HCT116 (cell line): ENCODE measurements around the gene NLRC5. TPM values are rescaled to one million over a fixed set of nuclear protein-coding genes. Genes with fewer than 3 reads are reported as not detected.

Source experiments
- ATAC-seq: fragments of 200-7000 bp; cut with Tn5 transposase; 2 replicates; pipeline ENCODE4 v1.9.1; 2020; ENCODE audit warnings: mild to moderate bottlenecking, moderate library complexity
- BruUV-seq: library from RNA; stranded (reverse); fragments of 400-500 nt; replicated peaks from 2 replicates; lab custom pipeline; 2021; lab: Mats Ljungman, UMichigan
- CTCF ChIA-PET: fragments of 300-600 bp; sonication (Branson Sonifier 250); formaldehyde crosslinking; loops from one replicate; lab custom pipeline; 2021; ENCODE audit warnings: antibody characterized with exemption; lab: Charles Lee
- POLR2A ChIA-PET: fragments of 300-600, 350-600 bp; sonication (Branson Sonifier 250); formaldehyde crosslinking; loops from one replicate; lab custom pipeline; 2021; ENCODE audit warnings: antibody characterized with exemption; lab: Charles Lee
- RAD21 ChIA-PET, 2 experiments: fragments of 300-600 bp; sonication (Branson Sonifier 250); formaldehyde crosslinking; loops; one replicate each; lab custom pipeline; 2023; ENCODE audit warnings: low total read pairs in 2 of 2; ENCODE audit not compliant: uncharacterized antibody in 2 of 2, unreplicated experiment in 2 of 2, low non-redundant PET in 1 of 2; lab: Charles Lee
- DNase-seq: peaks from one replicate; pipeline ENCODE4 v3.0.0-alpha.2; 2010; ENCODE audit warnings: low read depth, low spot score
- H2AFZ ChIP-seq: fragments of 200-600 bp; shearing (Covaris generic), sonication (generic); 2 replicates; pipeline ENCODE4 v1.6.1; 2017; ENCODE audit warnings: low read depth, mixed run types, mixed read lengths, antibody characterized with exemption, low read length; ENCODE audit not compliant: poor library complexity, severe bottlenecking
- H3K27ac ChIP-seq: 2 replicates; pipeline ENCODE4 v1.5.1; 2012; ENCODE audit warnings: low read depth, low read length
- H3K27me3 ChIP-seq: fragments of 200-600 bp; sonication (generic); 2 replicates; pipeline ENCODE4 v1.6.1; 2016; ENCODE audit warnings: mixed run types, low read length, mixed read lengths; ENCODE audit not compliant: insufficient read depth
- H3K36me3 ChIP-seq, 2 experiments: fragments of 200-500 bp in 1 of 2; fragments of 200-600 bp in 1 of 2; sonication (Bioruptor generic) in 1 of 2; sonication (generic) in 1 of 2; 2 replicates each; pipeline versions ENCODE4 v1.5.1 to v1.6.1; 2014 to 2016; ENCODE audit warnings: low read length in 2 of 2, inconsistent platforms in 1 of 2, mixed read lengths in 1 of 2, mixed run types in 1 of 2; ENCODE audit not compliant: insufficient read depth in 2 of 2, control insufficient read depth in 1 of 2
- H3K4me1 ChIP-seq, 2 experiments: fragments of 200-600 bp in 1 of 2; sonication (generic) in 1 of 2; 2 replicates each; pipeline versions ENCODE4 v1.5.1 to v1.6.1; 2012 to 2017; ENCODE audit warnings: low read length in 2 of 2, inconsistent platforms in 1 of 2, mild to moderate bottlenecking in 1 of 2, mixed read lengths in 1 of 2, mixed run types in 1 of 2, moderate library complexity in 1 of 2; ENCODE audit not compliant: insufficient read depth in 2 of 2, control insufficient read depth in 1 of 2
- H3K4me2 ChIP-seq: fragments of 200-600 bp; sonication (generic); 2 replicates; pipeline ENCODE4 v1.6.1; 2017; ENCODE audit warnings: mixed run types, low read length, mixed read lengths
- H3K4me3 ChIP-seq, 2 experiments: fragments of 200-600 bp in 1 of 2; sonication (generic) in 1 of 2; replicated peaks in 1 of 2; 2 replicates each; pipeline ENCODE4 v1.5.1; 2011 to 2016; ENCODE audit warnings: low read length in 2 of 2, control low read depth in 1 of 2, low read depth in 1 of 2, mild to moderate bottlenecking in 1 of 2, mixed read lengths in 1 of 2, mixed run types in 1 of 2
- H3K79me2 ChIP-seq: fragments of 200-600 bp; sonication (generic); 2 replicates; pipeline ENCODE4 v1.6.1; 2017; ENCODE audit warnings: mild to moderate bottlenecking, mixed run types, low read length, moderate library complexity, mixed read lengths; ENCODE audit not compliant: insufficient read depth
- H3K9ac ChIP-seq: fragments of 200-600 bp; sonication (generic); 2 replicates; pipeline ENCODE4 v1.6.1; 2016; ENCODE audit warnings: low read length, mixed read lengths
- H3K9me2 ChIP-seq: fragments of 200-600 bp; sonication (generic), shearing (Covaris generic); 2 replicates; pipeline ENCODE4 v1.6.1; 2017; ENCODE audit warnings: mixed run types, mild to moderate bottlenecking, moderate library complexity; ENCODE audit not compliant: insufficient read depth
- H3K9me3 ChIP-seq, 2 experiments: fragments of 200-500 bp in 1 of 2; fragments of 200-600 bp in 1 of 2; sonication (Bioruptor generic) in 1 of 2; sonication (generic) in 1 of 2; 2 replicates each; pipeline ENCODE4 v1.6.1; 2014 to 2017; ENCODE audit warnings: low read length in 2 of 2, mixed read lengths in 2 of 2, inconsistent platforms in 1 of 2, low read depth in 1 of 2, mild to moderate bottlenecking in 1 of 2, mixed run types in 1 of 2, moderate library complexity in 1 of 2; ENCODE audit not compliant: control insufficient read depth in 1 of 2, insufficient read depth in 1 of 2
- H4K20me1 ChIP-seq: fragments of 200-600 bp; sonication (generic), shearing (Covaris generic); 2 replicates; pipeline ENCODE4 v1.6.1; 2017; ENCODE audit warnings: mixed run types, mild to moderate bottlenecking, moderate library complexity; ENCODE audit not compliant: insufficient read depth
- ATF3 ChIP-seq: IDR thresholded peaks from 2 replicates; pipeline ENCODE4 v1.6.1; 2012
- CBX3 ChIP-seq: IDR thresholded peaks from 2 replicates; pipeline ENCODE4 v1.6.1; 2012; ENCODE audit warnings: low read depth
- CTCF ChIP-seq, 3 experiments: fragments of 200-600 bp in 1 of 3; sonication (generic) in 1 of 3; IDR thresholded peaks in 2 of 3; conservative IDR thresholded peaks in 1 of 3; 2 replicates each; pipeline ENCODE4 v1.5.1; 2012 to 2017; ENCODE audit warnings: low read depth in 2 of 3, low read length in 2 of 3, antibody characterized with exemption in 1 of 3, borderline replicate concordance in 1 of 3, control low read depth in 1 of 3, mild to moderate bottlenecking in 1 of 3, mixed read lengths in 1 of 3, mixed run types in 1 of 3, moderate library complexity in 1 of 3; ENCODE audit not compliant: insufficient read depth in 1 of 3
- EGR1 ChIP-seq: IDR thresholded peaks from 2 replicates; pipeline ENCODE4 v1.6.1; 2012; ENCODE audit warnings: low read depth
- ELF1 ChIP-seq: IDR thresholded peaks from 2 replicates; pipeline ENCODE4 v1.6.1; 2012; ENCODE audit warnings: low read depth, borderline replicate concordance
- EZH2 ChIP-seq: fragments of 200-600 bp; sonication (generic); IDR thresholded peaks from 2 replicates; pipeline ENCODE4 v1.6.1; 2017; ENCODE audit warnings: antibody characterized with exemption, mixed run types
- EZH2phosphoT487 ChIP-seq: fragments of 200-600 bp; IDR thresholded peaks from 2 replicates; pipeline ENCODE4 v1.6.1; 2018; ENCODE audit warnings: antibody characterized with exemption, borderline replicate concordance
- FOSL1 ChIP-seq: IDR thresholded peaks from 2 replicates; pipeline ENCODE4 v1.6.1; 2012; ENCODE audit warnings: low read depth
- JUND ChIP-seq: IDR thresholded peaks from 2 replicates; pipeline ENCODE4 v1.6.1; 2012
- POLR2A ChIP-seq: IDR thresholded peaks from 2 replicates; pipeline ENCODE4 v1.7.0; 2011; ENCODE audit warnings: borderline replicate concordance; ENCODE audit not compliant: insufficient read depth, insufficient read length; ENCODE audit errors: extremely low read depth
- POLR2AphosphoS5 ChIP-seq: IDR thresholded peaks from 2 replicates; pipeline ENCODE4 v1.6.1; 2011; ENCODE audit warnings: mild to moderate bottlenecking, low read depth, low read length, moderate library complexity
- RAD21 ChIP-seq: IDR thresholded peaks from 2 replicates; pipeline ENCODE4 v1.6.1; 2012; ENCODE audit warnings: low read depth, mild to moderate bottlenecking
- REST ChIP-seq: IDR thresholded peaks from 2 replicates; pipeline ENCODE4 v1.6.1; 2012; ENCODE audit warnings: low read depth
- SIN3A ChIP-seq: IDR thresholded peaks from 2 replicates; pipeline ENCODE4 v1.6.1; 2012; ENCODE audit warnings: low read depth
- SRF ChIP-seq: IDR thresholded peaks from 2 replicates; pipeline ENCODE4 v1.6.1; 2012; ENCODE audit warnings: low read depth
- TCF7L2 ChIP-seq: IDR thresholded peaks from 2 replicates; pipeline ENCODE4 v1.7.0; 2011; ENCODE audit warnings: borderline replicate concordance, inconsistent platforms; ENCODE audit not compliant: insufficient read depth, insufficient read length; ENCODE audit errors: extremely low read depth
- YY1 ChIP-seq: IDR thresholded peaks from 2 replicates; pipeline ENCODE4 v1.6.1; 2011; ENCODE audit warnings: low read length, low read depth, moderate library complexity, mild to moderate bottlenecking; ENCODE audit not compliant: insufficient replicate concordance; ENCODE audit errors: extremely low read depth
- ZFX ChIP-seq: fragments of 450-650 bp; IDR thresholded peaks from 2 replicates; pipeline ENCODE4 v1.6.1; 2017
- ZNF274 ChIP-seq: fragments of 200-500 bp; sonication (Bioruptor generic); IDR thresholded peaks from 2 replicates; pipeline ENCODE4 v1.6.1; 2014; ENCODE audit warnings: mild to moderate bottlenecking, low read depth, low read length, inconsistent platforms
- intact Hi-C: fragments of 100-400 bp; cut with micrococcal nuclease; formaldehyde crosslinking; loops from 2 replicates; pipeline ENCODE4 v1.10.0; 2022
- total RNA-seq: library from RNA; stranded (reverse); gene quantifications from one replicate; pipeline ENCODE4 v1.2.1, GENCODE V29; 2021; ENCODE audit not compliant: unreplicated experiment

Gene NLRC5
- total RNA-seq, 1 experiment from 2014 or later: 10.4 TPM

- ChIA-PET POLR2A (no interaction called here), CTCF (interaction anchor here (1.6 kb wide), 1 partner anchor 157 kb away, joined by 5 read pairs; no protein-coding TSS in a partner anchor), RAD21 (no interaction called here)
- intact Hi-C loops: no loop called here
- no peaks in the 10 kb centered on the region for H3K79me2 ChIP-seq
- no peak overlapping the region for H3K4me3 ChIP-seq
- H3K27me3 ChIP-seq: no peaks in the 10 kb centered on the region
- peaks cover under 1 to 5% of the 10 kb centered on the region in 2 experiments; a peak in 2 of 4 replicates for H3K36me3 ChIP-seq
- H3K4me1 ChIP-seq: no peaks in the 10 kb centered on the region; a peak in 1 of 4 replicates
- no peak for DNase-seq
- BruUV-seq: no TSS peak
- H4K20me1 ChIP-seq: no peaks in the 10 kb centered on the region
- no peak overlapping the region for H2AFZ ChIP-seq
- no peaks in the 10 kb centered on the region for H3K9me2 ChIP-seq
- no peak overlapping the region for H3K4me2 ChIP-seq
- no peaks in the 10 kb centered on the region for H3K9me3 ChIP-seq
- ATAC-seq: no peak
- no peak overlapping the region for H3K9ac ChIP-seq
- TF ChIP-seq CTCF (IDR thresholded peaks at IDR 0.05 in 2 of 3, conservative IDR thresholded peaks at IDR 0.05 in 1 of 3; ENCODE audit: borderline replicate concordance in 1 of 3, insufficient read depth in 1 of 3, low read depth in 2 of 3, low read length in 2 of 3) (no peak), SIN3A (no peak), JUND (no peak), EGR1 (no peak), POLR2A (no peak), EZH2phosphoT487 (no peak), ATF3 (no peak), ELF1 (no peak), EZH2 (no peak), SRF (no peak), FOSL1 (no peak), POLR2AphosphoS5 (no peak), ZNF274 (no peak), ZFX (no peak), CBX3 (no peak), TCF7L2 (no peak), YY1 (no peak), RAD21 (no peak), REST (no peak)
- H3K27ac ChIP-seq: no peak overlapping the region
These were observed 39.3 kb upstream of the NLRC5 start for GRCh38 chr16:56950051-56950450.
